Caco-2 (cell line): Measurements from ENCODE around the gene TMEM9. TPM values are rescaled to one million over a fixed set of nuclear protein-coding genes. Genes with fewer than 3 reads are reported as not detected.

ENCODE experiments used
- BruUV-seq: library from RNA; stranded (reverse); fragments of 400-500 nt; replicated peaks from 2 replicates; lab custom pipeline; 2021; lab: Mats Ljungman, UMichigan
- CTCF ChIA-PET: fragments of 300-600 bp; sonication (Branson Sonifier 250); formaldehyde crosslinking; loops from one replicate; lab custom pipeline; 2022; ENCODE audit warnings: antibody characterized with exemption; lab: Charles Lee
- POLR2A ChIA-PET: fragments of 300-600 bp; sonication (Branson Sonifier 250); formaldehyde crosslinking; loops from one replicate; lab custom pipeline; 2022; ENCODE audit warnings: antibody characterized with exemption; lab: Charles Lee
- DNase-seq, 2 experiments: peaks; one replicate each; pipeline versions ENCODE4 v3.0.0 to v3.0.0-alpha.2; 2020 to 2022
- H3K27me3 ChIP-seq: replicated peaks from 2 replicates; pipeline ENCODE4 v1.6.0; 2011; ENCODE audit warnings: low read length; ENCODE audit not compliant: control insufficient read depth, insufficient read depth
- H3K36me3 ChIP-seq: 2 replicates; pipeline ENCODE4 v1.5.1; 2011; ENCODE audit warnings: low read length; ENCODE audit not compliant: control insufficient read depth, insufficient read depth
- H3K4me1 ChIP-seq: fragments of 250-450 bp; sonication (Bioruptor Pico); 2 replicates; pipeline ENCODE4 v1.5.1; 2020; ENCODE audit warnings: mild to moderate bottlenecking
- H3K4me3 ChIP-seq: 2 replicates; pipeline ENCODE4 v1.5.1; 2011; ENCODE audit warnings: low read depth, mild to moderate bottlenecking, control low read depth, low read length
- H3K9me3 ChIP-seq: fragments of 250-450 bp; sonication (Bioruptor Pico); 2 replicates; pipeline ENCODE4 v1.5.1; 2020; ENCODE audit warnings: mild to moderate bottlenecking, moderate library complexity
- H3K27ac Mint-ChIP-seq: one replicate; pipeline ENCODE4 v1.8.0; 2022; ENCODE audit warnings: mixed read lengths; ENCODE audit not compliant: unreplicated experiment
- H3K27me3 Mint-ChIP-seq: one replicate; pipeline ENCODE4 v1.8.0; 2022; ENCODE audit warnings: mixed read lengths; ENCODE audit not compliant: insufficient read depth, unreplicated experiment
- H3K36me3 Mint-ChIP-seq: one replicate; pipeline ENCODE4 v1.8.0; 2022; ENCODE audit warnings: mild to moderate bottlenecking, mixed read lengths; ENCODE audit not compliant: insufficient read depth, unreplicated experiment
- H3K4me1 Mint-ChIP-seq: one replicate; pipeline ENCODE4 v1.8.0; 2022; ENCODE audit warnings: low read depth, mixed read lengths; ENCODE audit not compliant: unreplicated experiment
- H3K4me3 Mint-ChIP-seq: one replicate; pipeline ENCODE4 v1.8.0; 2022; ENCODE audit warnings: mild to moderate bottlenecking, moderate library complexity, mixed read lengths; ENCODE audit not compliant: unreplicated experiment
- H3K9me3 Mint-ChIP-seq: one replicate; pipeline ENCODE4 v1.8.0; 2022; ENCODE audit warnings: mixed read lengths; ENCODE audit not compliant: unreplicated experiment
- intact Hi-C: fragments of 100-400 bp; cut with micrococcal nuclease; formaldehyde crosslinking; loops from one replicate; pipeline ENCODE4 v1.10.0; 2022; ENCODE audit not compliant: unreplicated experiment
- total RNA-seq: library from RNA; stranded (reverse); gene quantifications from 2 replicates; pipeline ENCODE4 v1.2.3, GENCODE V29; 2022
- TF ChIP-seq, protein P1 (sequence below), 2 experiments: fragments of 200-600 bp in 1 of 2; IDR thresholded peaks; 1 replicate in 1 of 2; 2 replicates in 1 of 2; pipeline versions ENCODE4 v1.5.1 to v1.8.0; 2011 to 2022; ENCODE audit warnings: antibody characterized with exemption in 1 of 2, control low read depth in 1 of 2, inconsistent platforms in 1 of 2, low read depth in 1 of 2, low read length in 1 of 2, mild to moderate bottlenecking in 1 of 2, moderate library complexity in 1 of 2; ENCODE audit not compliant: insufficient read depth in 1 of 2, severe bottlenecking in 1 of 2, unreplicated experiment in 1 of 2

Gene TMEM9
- total RNA-seq, 1 experiment from 2014 or later, result 125 TPM

DNA sequence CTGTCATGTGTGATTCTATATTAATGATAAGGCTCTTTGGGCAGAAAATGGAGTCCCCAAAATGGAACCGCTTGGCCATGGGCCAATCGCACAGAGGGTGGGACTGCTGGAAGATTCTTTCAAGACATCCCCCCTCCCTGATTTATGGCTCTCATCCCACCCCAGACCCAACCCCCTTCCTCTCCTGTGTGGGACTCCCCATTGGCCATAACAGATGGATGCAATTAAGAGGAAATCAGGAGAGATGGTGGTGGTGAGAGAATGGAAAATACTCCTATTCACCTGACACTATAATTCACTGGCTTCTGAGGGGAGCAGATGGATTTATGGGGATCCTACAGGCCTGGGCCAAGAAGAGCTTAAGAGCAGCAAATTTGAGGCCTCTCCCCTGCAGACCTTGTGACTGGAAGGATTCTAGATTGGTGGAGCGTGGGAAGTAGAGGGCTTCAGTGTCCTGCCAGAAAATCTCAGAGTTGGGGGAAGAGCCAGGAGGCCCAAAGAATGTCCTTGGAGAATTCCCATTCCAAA lies 38.1 kb upstream of the TMEM9 start:
- TF ChIP-seq, protein P1, sequence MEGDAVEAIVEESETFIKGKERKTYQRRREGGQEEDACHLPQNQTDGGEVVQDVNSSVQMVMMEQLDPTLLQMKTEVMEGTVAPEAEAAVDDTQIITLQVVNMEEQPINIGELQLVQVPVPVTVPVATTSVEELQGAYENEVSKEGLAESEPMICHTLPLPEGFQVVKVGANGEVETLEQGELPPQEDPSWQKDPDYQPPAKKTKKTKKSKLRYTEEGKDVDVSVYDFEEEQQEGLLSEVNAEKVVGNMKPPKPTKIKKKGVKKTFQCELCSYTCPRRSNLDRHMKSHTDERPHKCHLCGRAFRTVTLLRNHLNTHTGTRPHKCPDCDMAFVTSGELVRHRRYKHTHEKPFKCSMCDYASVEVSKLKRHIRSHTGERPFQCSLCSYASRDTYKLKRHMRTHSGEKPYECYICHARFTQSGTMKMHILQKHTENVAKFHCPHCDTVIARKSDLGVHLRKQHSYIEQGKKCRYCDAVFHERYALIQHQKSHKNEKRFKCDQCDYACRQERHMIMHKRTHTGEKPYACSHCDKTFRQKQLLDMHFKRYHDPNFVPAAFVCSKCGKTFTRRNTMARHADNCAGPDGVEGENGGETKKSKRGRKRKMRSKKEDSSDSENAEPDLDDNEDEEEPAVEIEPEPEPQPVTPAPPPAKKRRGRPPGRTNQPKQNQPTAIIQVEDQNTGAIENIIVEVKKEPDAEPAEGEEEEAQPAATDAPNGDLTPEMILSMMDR (IDR thresholded peaks at IDR 0.05; ENCODE audit: insufficient read depth in 1 of 2, low read depth in 1 of 2, low read length in 1 of 2, severe bottlenecking in 1 of 2, unreplicated experiment in 1 of 2), result no peak
- Histone ChIP-seq H3K4me3 (no peak overlapping the region), H3K9me3 (no peaks in the 10 kb centered on the region), H3K36me3 (no peaks in the 10 kb centered on the region), H3K27me3 (no peaks in the 10 kb centered on the region; the same call in none of the 2 replicates), H3K4me1 (no peaks in the 10 kb centered on the region)
- ChIA-PET CTCF (no interaction called here), POLR2A (no interaction called here)
- intact Hi-C loops, result no loop called here
- H3K4me3 Mint-ChIP-seq, result no peak overlapping the region
- H3K36me3 Mint-ChIP-seq, result no peaks in the 10 kb centered on the region
- no peaks in the 10 kb centered on the region for H3K9me3 Mint-ChIP-seq
- H3K27me3 Mint-ChIP-seq, result no peaks in the 10 kb centered on the region
- no TSS peak for BruUV-seq
- DNase-seq, result no peak
- H3K4me1 Mint-ChIP-seq, result no peaks in the 10 kb centered on the region
- H3K27ac Mint-ChIP-seq, result no peak overlapping the region

DNA sequence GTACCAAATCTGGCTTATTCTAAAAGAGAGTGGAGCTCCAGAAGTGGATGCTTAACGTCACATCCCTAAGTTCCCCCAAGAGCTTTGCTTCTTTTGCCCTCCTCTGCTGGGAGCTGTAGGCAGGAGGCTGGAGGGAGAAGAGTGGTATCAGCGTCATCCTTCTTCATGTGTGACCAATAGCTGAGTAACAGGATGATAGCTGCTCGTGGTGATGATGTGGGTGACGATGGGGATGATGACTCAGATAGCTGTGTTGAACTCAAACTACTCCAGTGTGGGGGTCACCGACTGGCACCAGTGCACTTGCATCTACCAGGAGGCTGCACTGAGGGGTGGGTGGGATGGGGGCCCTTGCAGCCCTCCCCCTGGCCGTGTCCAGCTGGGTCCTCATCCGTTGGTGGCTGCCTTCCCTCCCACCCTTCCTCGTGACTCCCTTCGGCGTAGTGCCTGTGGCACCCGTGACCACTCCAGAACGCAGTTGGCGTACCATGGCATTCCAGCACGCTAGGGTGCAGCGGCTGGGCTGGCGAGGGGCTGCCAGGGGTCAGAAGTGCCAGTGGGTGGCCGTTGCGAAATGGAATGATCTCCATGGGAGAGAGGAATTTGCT lies 37.5 kb upstream of the TMEM9 start:
- H3K9me3 ChIP-seq, result no peaks in the 10 kb centered on the region
- no peaks in the 10 kb centered on the region for H3K4me1 ChIP-seq
- no peaks in the 10 kb centered on the region; the same call in none of the 2 replicates for H3K27me3 ChIP-seq
- POLR2A ChIA-PET, result no interaction called here
- Mint-ChIP-seq H3K36me3 (no peaks in the 10 kb centered on the region), H3K9me3 (no peaks in the 10 kb centered on the region), H3K27ac (no peak overlapping the region), H3K27me3 (no peaks in the 10 kb centered on the region), H3K4me1 (no peaks in the 10 kb centered on the region), H3K4me3 (no peak overlapping the region)
- intact Hi-C loops, result no loop called here
- no peak overlapping the region for H3K4me3 ChIP-seq
- CTCF ChIA-PET, result no interaction called here
- H3K36me3 ChIP-seq, result no peaks in the 10 kb centered on the region
- BruUV-seq, result no TSS peak
- no peak for DNase-seq
- TF ChIP-seq, protein P1 (IDR thresholded peaks at IDR 0.05; ENCODE audit: insufficient read depth in 1 of 2, low read depth in 1 of 2, low read length in 1 of 2, severe bottlenecking in 1 of 2, unreplicated experiment in 1 of 2), result no peak

DNA sequence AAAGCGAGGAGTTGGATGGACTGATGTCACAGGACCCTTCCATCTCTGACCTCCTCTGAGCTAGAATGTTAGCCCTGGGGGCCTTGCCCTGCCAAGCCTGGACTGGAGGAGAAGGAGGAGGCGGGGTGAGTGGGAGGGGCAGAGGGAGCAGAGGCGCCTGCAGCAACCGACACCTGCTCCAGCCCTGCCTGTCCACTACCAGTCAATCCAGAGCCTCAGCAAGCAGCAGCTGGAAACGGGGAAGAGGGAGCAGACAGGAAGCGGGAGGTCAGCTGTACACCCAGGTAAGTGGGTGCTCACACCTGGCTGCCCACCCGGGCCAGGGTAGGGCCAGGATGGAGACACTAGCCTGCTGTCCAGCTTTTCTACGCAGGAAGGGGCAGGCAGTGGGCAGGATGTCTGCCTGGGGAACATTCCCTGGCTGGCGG lies 36.4 kb upstream of the TMEM9 start, which contains the start of gene IGFN1:
IGFN1 (plus strand) TSS at position 201 of the 428 bp plus-strand sequence. CDS start 2,470 bp downstream, outside the sequence.
- Histone ChIP-seq H3K27me3 (no peaks in the 10 kb centered on the region; the same call in none of the 2 replicates), H3K9me3 (no peaks in the 10 kb centered on the region), H3K4me1 (no peaks in the 10 kb centered on the region), H3K4me3 (no peak within 1 kb of the TSS), H3K36me3 (no peaks in the 10 kb centered on the region)
- no peak within 1 kb of the TSS for H3K4me3 Mint-ChIP-seq
- no peaks in the 10 kb centered on the region for H3K4me1 Mint-ChIP-seq
- DNase-seq, result peak; percentile 62 to 76
- no TSS peak for BruUV-seq
- no peaks in the 10 kb centered on the region for H3K36me3 Mint-ChIP-seq
- intact Hi-C loops, result no loop called here
- no peaks in the 10 kb centered on the region for H3K27me3 Mint-ChIP-seq
- CTCF ChIA-PET, result interaction anchor here (1.0 kb wide), 1 partner anchor 32 kb away, joined by 3 read pairs; no protein-coding TSS in a partner anchor
- H3K27ac Mint-ChIP-seq, result no peak within 1 kb of the TSS
- no peaks in the 10 kb centered on the region for H3K9me3 Mint-ChIP-seq
- POLR2A ChIA-PET, result no interaction called here
- TF ChIP-seq, protein P1 (IDR thresholded peaks at IDR 0.05; ENCODE audit: insufficient read depth in 1 of 2, low read depth in 1 of 2, low read length in 1 of 2, severe bottlenecking in 1 of 2, unreplicated experiment in 1 of 2), result no peak
